ENCODE results near the gene SSR1. TPM values are rescaled to one million over a fixed set of nuclear protein-coding genes. Genes with fewer than 3 reads are reported as not detected.

Gene SSR1
- total RNA-seq, 3 donors from 2014 or later (not counting 1 experiment from before 2014, with no cell fraction given), result 82.8 to 97.6 (median 93.1) TPM

DNA sequence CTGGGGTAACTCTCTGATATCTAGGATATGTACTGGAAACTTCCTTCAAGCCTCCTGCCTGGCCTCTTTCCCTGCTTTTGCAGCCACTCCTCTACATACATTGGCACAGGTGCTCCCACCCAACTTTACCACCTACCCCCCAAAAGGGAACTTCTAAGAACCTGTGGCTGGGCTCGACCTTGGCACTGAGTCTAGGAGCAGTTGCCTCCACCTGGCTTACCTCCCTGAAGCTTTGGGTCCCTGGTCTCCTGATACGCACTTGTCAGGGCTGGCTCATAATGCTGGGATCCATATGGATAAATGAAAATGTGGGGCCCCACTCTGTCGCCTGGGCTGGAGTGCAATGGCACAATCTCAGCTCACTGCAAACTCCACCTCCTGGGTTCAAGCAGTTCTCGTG, 56.2 kb downstream of the SSR1 start:
- DNase-seq (no peak), ATAC-seq (no peak)
- Histone ChIP-seq H3K36me3 (ENCODE audit: control insufficient read depth, insufficient read depth, low read length) (no peaks in the 10 kb centered on the region), H3K4me1 (ENCODE audit: control insufficient read depth, insufficient read depth, low read length) (peaks cover 16% of the 10 kb centered on the region), H3K4me3 (ENCODE audit: low read length) (no peak overlapping the region), H3K27ac (ENCODE audit: low read length) (no peak overlapping the region), H3K27me3 (ENCODE audit: control insufficient read depth, insufficient read depth, low read length) (peaks cover 6% of the 10 kb centered on the region), H3K9me3 (ENCODE audit: control insufficient read depth, insufficient read depth, low read length) (peaks cover 2% of the 10 kb centered on the region)
- Mint-ChIP-seq H3K4me3 (no peak overlapping the region), H3K36me3 (no peaks in the 10 kb centered on the region), H3K4me1 (peaks cover 12 to 13% of the 10 kb centered on the region in 2 donors), H3K9me3 (no peaks in the 10 kb centered on the region), H3K27me3 (ENCODE audit: low read depth in 2 of 2) (peaks cover 16 to 19% of the 10 kb centered on the region in 2 donors), H3K27ac (no peak overlapping the region)
- TF ChIP-seq, protein P1, sequence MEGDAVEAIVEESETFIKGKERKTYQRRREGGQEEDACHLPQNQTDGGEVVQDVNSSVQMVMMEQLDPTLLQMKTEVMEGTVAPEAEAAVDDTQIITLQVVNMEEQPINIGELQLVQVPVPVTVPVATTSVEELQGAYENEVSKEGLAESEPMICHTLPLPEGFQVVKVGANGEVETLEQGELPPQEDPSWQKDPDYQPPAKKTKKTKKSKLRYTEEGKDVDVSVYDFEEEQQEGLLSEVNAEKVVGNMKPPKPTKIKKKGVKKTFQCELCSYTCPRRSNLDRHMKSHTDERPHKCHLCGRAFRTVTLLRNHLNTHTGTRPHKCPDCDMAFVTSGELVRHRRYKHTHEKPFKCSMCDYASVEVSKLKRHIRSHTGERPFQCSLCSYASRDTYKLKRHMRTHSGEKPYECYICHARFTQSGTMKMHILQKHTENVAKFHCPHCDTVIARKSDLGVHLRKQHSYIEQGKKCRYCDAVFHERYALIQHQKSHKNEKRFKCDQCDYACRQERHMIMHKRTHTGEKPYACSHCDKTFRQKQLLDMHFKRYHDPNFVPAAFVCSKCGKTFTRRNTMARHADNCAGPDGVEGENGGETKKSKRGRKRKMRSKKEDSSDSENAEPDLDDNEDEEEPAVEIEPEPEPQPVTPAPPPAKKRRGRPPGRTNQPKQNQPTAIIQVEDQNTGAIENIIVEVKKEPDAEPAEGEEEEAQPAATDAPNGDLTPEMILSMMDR (IDR thresholded peaks at IDR 0.05), result no peak
- 93% methylated on average over 4 of the region's 4 CpGs for WGBS (ENCODE audit: insufficient coverage)
- intact Hi-C loops (cut with micrococcal nuclease), result no loop called here

DNA sequence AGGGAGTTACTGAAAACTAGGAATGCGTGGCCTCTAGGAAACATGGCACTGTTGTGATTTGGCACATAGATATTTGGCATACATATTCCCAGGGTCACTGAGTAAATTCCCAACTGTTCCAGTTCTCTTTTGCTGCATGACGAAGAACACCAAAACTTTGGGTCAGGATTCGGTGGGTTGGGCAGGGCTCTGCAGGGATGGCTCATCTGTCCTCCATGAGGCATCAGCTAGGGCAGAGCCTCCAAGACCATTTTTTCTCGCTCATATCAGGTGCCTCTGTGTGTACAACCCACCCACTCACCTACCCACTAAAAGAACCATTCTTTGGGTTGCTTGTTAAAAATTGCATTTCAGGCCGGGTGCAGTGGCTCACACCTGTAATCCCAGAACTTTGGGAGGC, 57.1 kb downstream of the SSR1 start:
- TF ChIP-seq, protein P1 (IDR thresholded peaks at IDR 0.05), result no peak
- Mint-ChIP-seq H3K27me3 (ENCODE audit: low read depth in 2 of 2) (peaks cover 16 to 19% of the 10 kb centered on the region in 2 donors), H3K4me3 (no peak overlapping the region), H3K36me3 (no peaks in the 10 kb centered on the region), H3K4me1 (peaks cover 7% of the 10 kb centered on the region in 2 donors), H3K27ac (no peak overlapping the region), H3K9me3 (no peaks in the 10 kb centered on the region)
- Histone ChIP-seq H3K4me3 (ENCODE audit: low read length) (no peak overlapping the region), H3K27me3 (ENCODE audit: control insufficient read depth, insufficient read depth, low read length) (peaks cover 6% of the 10 kb centered on the region), H3K36me3 (ENCODE audit: control insufficient read depth, insufficient read depth, low read length) (no peaks in the 10 kb centered on the region), H3K9me3 (ENCODE audit: control insufficient read depth, insufficient read depth, low read length) (peaks cover 2% of the 10 kb centered on the region), H3K4me1 (ENCODE audit: control insufficient read depth, insufficient read depth, low read length) (peaks cover 8% of the 10 kb centered on the region), H3K27ac (ENCODE audit: low read length) (no peak overlapping the region)
- intact Hi-C loops (cut with micrococcal nuclease), result no loop called here
- DNase-seq, result no peak
- ATAC-seq, result no peak
- 92% methylated on average over 5 of the region's 5 CpGs for WGBS (ENCODE audit: insufficient coverage)

DNA sequence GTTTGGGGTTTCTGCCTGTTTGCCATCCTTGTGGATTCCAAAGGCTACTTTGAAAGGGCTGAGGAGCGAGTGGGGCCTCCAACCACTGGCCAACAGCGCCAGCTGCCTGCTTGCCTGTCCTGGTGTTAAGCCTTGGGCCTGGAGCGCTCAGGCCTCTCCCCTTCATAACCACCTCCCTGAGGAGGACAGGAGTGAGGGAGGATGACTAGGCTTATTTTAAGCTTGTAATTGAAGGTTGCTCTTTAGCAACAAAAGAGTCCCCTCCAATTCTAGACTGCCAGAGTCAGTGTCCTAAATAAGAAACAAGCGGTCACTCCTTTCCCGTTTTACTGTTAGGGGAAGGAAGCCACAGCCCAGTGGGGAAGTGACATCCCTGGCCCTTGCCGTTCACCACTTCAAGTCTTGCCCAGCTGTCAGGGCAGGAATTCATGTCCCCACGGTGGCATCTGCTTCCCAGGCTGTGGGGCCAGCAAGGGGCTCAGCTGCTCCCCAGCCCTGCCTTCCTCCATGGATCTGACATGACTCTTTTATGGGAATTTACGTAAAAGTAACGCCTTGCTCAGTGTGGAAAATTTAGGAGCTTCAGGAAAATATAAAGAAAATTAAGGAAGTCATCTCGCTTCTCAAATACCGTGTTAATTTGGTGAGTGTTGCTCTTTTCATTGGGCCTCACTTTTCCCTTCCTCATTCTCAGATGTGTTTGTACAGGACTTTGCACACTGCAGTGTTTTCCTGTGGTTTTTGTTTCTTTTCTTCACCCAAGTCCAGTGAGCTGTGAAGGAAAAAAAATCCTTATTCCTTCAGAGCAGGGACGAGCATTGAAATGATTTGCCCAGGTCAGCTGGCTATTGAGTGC, 57.8 kb downstream of the SSR1 start:
- TF ChIP-seq, protein P1 (IDR thresholded peaks at IDR 0.05), result no peak
- Mint-ChIP-seq H3K36me3 (no peaks in the 10 kb centered on the region), H3K27ac (no peak overlapping the region), H3K4me3 (no peak overlapping the region), H3K9me3 (no peaks in the 10 kb centered on the region), H3K4me1 (no peaks in the 10 kb centered on the region), H3K27me3 (ENCODE audit: low read depth in 2 of 2) (peaks cover 9 to 14% of the 10 kb centered on the region in 2 donors)
- peaks cover 2% of the 10 kb centered on the region for H3K9me3 ChIP-seq (ENCODE audit: control insufficient read depth, insufficient read depth, low read length)
- peaks cover under 1% of the 10 kb centered on the region for H3K4me1 ChIP-seq (ENCODE audit: control insufficient read depth, insufficient read depth, low read length)
- no peak overlapping the region for H3K4me3 ChIP-seq (ENCODE audit: low read length)
- H3K27ac ChIP-seq (ENCODE audit: low read length), result no peak overlapping the region
- no peaks in the 10 kb centered on the region for H3K27me3 ChIP-seq (ENCODE audit: control insufficient read depth, insufficient read depth, low read length)
- 46% methylated on average over 11 of the region's 12 CpGs for WGBS (ENCODE audit: insufficient coverage)
- H3K36me3 ChIP-seq (ENCODE audit: control insufficient read depth, insufficient read depth, low read length), result peaks cover 4% of the 10 kb centered on the region
- DNase-seq (no peak), ATAC-seq (no peak)
- intact Hi-C loops (cut with micrococcal nuclease), result no loop called here

Data from natural killer cell (primary cell).